Fibroblast of lung (primary cell): ENCODE data around the gene MRPS25.

ENCODE experiments used
- CTCF ChIP-seq, 2 donors: IDR thresholded peaks in 1 of 2; conservative IDR thresholded peaks in 1 of 2; 1 replicate in 1 of 2; 2 replicates in 1 of 2; pipeline ENCODE4 v1.5.1; 2011 to 2012; ENCODE audit warnings: low read length in 2 of 2, control low read depth in 1 of 2, inconsistent platforms in 1 of 2, low read depth in 1 of 2, mild to moderate bottlenecking in 1 of 2
- EZH2 ChIP-seq: IDR thresholded peaks from 2 replicates; pipeline ENCODE4 v1.5.1; 2012; ENCODE audit warnings: low read length, control low read depth, mild to moderate bottlenecking; ENCODE audit errors: missing control alignments

DNA sequence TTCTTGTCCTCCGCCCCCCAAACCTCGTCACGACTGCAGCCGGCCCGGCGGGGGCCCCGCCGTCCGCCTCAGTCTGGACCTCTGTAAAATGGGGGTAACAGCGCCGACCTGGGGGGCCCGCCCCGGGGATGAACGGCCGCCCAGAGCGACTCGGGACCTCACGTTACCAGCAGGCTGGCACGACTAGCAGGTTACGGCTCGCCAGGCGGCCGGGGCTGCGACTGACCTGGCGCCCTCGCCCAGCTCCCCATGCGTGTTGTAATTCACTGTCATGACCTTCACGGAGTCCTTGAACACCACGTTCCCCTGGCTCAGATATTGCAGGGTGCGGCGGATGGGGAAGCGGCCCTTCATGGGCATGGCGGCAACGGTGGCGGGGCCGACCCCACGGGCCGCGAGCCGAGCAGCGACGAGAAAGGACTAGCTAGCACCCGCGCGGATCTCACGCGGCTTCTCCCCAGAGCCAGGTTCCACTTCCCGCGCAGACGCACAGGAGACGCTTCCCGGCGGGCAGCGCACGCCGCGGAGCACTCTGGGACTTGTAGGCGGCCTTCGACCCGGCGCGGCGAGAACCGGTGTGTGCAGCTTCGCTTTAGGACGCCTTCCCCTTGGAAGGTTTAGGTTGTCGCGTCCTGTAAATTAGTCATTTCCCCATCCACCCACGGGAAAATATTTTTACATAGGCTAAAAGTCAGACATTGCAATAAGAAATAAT is at the start of gene MRPS25:
- TF ChIP-seq CTCF (conservative IDR thresholded peaks at IDR 0.05 in 1 of 2, IDR thresholded peaks at IDR 0.05 in 1 of 2; ENCODE audit: low read depth in 1 of 2, low read length in 2 of 2) (no peak), EZH2 (no peak)
